DOHH2 (cell line): ENCODE data around the gene BTBD2.

Experiments
- H3F3A ChIP-seq: fragments of 200-600 bp; sonication (generic), shearing (Covaris generic); 2 replicates; pipeline ENCODE4 v1.6.0; 2016; ENCODE audit warnings: antibody characterized with exemption, mild to moderate bottlenecking; ENCODE audit not compliant: control insufficient read depth, insufficient read depth
- H3K27ac ChIP-seq: fragments of 200-600 bp; sonication (generic); 2 replicates; pipeline ENCODE4 v1.5.1; 2014; ENCODE audit warnings: low read depth, mild to moderate bottlenecking, low read length, moderate library complexity
- H3K27me3 ChIP-seq: fragments of 200-600 bp; sonication (generic); 2 replicates; pipeline ENCODE4 v1.6.1; 2014; ENCODE audit warnings: mild to moderate bottlenecking, low read length, mixed read lengths; ENCODE audit not compliant: control insufficient read depth
- H3K36me3 ChIP-seq: fragments of 200-600 bp; sonication (generic); 2 replicates; pipeline ENCODE4 v1.6.1; 2014; ENCODE audit warnings: mild to moderate bottlenecking, low read length, moderate library complexity, mixed read lengths; ENCODE audit not compliant: control insufficient read depth
- H3K4me1 ChIP-seq: fragments of 200-600 bp; sonication (generic); 2 replicates; pipeline ENCODE4 v1.6.1; 2014; ENCODE audit warnings: mild to moderate bottlenecking, low read length, mixed read lengths; ENCODE audit not compliant: control insufficient read depth
- H3K4me2 ChIP-seq: fragments of 200-600 bp; sonication (generic); 2 replicates; pipeline ENCODE4 v1.6.0; 2014; ENCODE audit warnings: mild to moderate bottlenecking, low read length, moderate library complexity
- H3K4me3 ChIP-seq: fragments of 200-600 bp; sonication (generic); 2 replicates; pipeline ENCODE4 v1.5.1; 2014; ENCODE audit warnings: mild to moderate bottlenecking, low read length, mixed read lengths
- H3K79me2 ChIP-seq: fragments of 200-600 bp; sonication (generic); 2 replicates; pipeline ENCODE4 v1.6.1; 2014; ENCODE audit warnings: mild to moderate bottlenecking, low read length, mixed read lengths; ENCODE audit not compliant: control insufficient read depth
- H3K9me2 ChIP-seq: fragments of 200-600 bp; sonication (generic); replicated peaks from 2 replicates; pipeline ENCODE4 v1.6.1; 2014; ENCODE audit warnings: mild to moderate bottlenecking, low read length, mixed read lengths; ENCODE audit not compliant: control insufficient read depth
- H3K9me3 ChIP-seq: fragments of 200-600 bp; sonication (generic); 2 replicates; pipeline ENCODE4 v1.6.1; 2014; ENCODE audit warnings: antibody characterized with exemption, low read length, mixed read lengths; ENCODE audit not compliant: control insufficient read depth, insufficient read depth
- H4K20me1 ChIP-seq: fragments of 200-600 bp; sonication (generic); 2 replicates; pipeline ENCODE4 v1.6.0; 2014; ENCODE audit warnings: low read depth, mild to moderate bottlenecking, antibody characterized with exemption, low read length, moderate library complexity; ENCODE audit not compliant: control insufficient read depth, insufficient read depth
- EZH2phosphoT487 ChIP-seq: fragments of 200-600 bp; sonication (generic); IDR thresholded peaks from 2 replicates; pipeline ENCODE4 v1.6.1; 2017; ENCODE audit warnings: borderline replicate concordance, mild to moderate bottlenecking, antibody characterized with exemption, low read length, moderate library complexity, mixed read lengths
- TF ChIP-seq, protein P1 (sequence below): fragments of 200-600 bp; sonication (generic); IDR thresholded peaks from one replicate; pipeline ENCODE4 v1.5.1; 2014; ENCODE audit warnings: antibody characterized with exemption, mild to moderate bottlenecking, low read depth, low read length; ENCODE audit not compliant: poor library complexity, severe bottlenecking

The BTBD2 gene

DNA sequence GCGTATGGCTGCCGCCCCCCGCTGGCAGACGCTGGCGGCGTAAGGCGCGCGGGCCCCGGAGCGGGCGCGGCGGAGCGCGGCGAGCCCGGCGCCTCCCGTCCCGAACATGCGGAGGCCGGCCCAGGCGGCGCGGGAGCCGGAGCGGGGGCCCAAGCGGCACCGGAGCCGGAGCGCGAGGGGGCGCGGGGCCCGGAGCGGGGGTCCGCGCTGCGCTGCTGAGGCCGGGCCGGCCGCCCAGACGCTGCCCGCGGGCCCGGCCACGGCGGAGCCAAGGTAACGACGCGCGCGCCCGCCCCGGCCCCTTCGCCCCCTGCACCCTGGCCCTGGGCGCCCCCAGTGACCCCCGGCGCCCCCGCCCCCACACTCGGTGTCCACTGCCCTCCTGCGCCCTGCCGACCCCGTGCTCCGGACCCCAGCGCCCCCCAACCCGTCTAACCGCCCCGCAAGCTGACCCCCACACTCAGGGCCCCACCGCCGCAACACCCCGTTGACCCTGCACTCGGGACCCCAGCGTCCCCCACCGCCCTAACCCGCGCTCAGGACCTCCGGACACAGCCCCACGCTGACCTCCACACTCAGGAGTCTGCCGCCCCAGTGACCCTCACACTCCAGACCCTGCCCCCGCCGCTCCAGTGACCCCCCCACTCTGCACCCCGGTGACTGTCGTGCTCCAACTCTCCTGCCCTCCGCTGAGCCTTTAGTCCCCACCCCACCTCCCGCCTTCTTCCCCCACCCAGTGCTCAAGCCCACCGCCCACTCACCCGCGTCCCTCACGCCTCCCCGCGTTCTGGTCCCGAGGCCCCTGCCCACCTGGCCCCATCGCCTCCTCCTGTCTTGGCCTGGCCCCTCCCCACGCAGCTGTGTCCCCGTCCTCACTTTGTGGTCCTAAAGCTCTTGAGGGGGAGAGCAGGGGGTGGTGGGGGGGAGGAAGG is 74.1 kb downstream of the BTBD2 start, which contains the start of gene CSNK1G2:
CSNK1G2 (plus strand) TSS at position 27 of the 932 bp plus-strand sequence. CDS start 28,601 bp downstream, outside the sequence.
- peaks cover 13% of the 10 kb centered on the region for H3F3A ChIP-seq
- no peaks in the 10 kb centered on the region for H3K27me3 ChIP-seq
- H3K79me2 ChIP-seq, result peaks cover 49% of the 10 kb centered on the region
- H3K4me1 ChIP-seq, result peaks cover 26% of the 10 kb centered on the region
- peaks cover 23% of the 10 kb centered on the region; the same call in 1 of the 2 replicates for H4K20me1 ChIP-seq
- H3K9me2 ChIP-seq, result no peaks in the 10 kb centered on the region
- H3K36me3 ChIP-seq, result peaks cover 8% of the 10 kb centered on the region
- H3K4me2 ChIP-seq, result peak within 1 kb of the TSS; percentile 95
- no peaks in the 10 kb centered on the region for H3K9me3 ChIP-seq
- peak within 1 kb of the TSS; percentile 99 for H3K4me3 ChIP-seq
- TF ChIP-seq EZH2phosphoT487, result no peak
- TF ChIP-seq, protein P1, sequence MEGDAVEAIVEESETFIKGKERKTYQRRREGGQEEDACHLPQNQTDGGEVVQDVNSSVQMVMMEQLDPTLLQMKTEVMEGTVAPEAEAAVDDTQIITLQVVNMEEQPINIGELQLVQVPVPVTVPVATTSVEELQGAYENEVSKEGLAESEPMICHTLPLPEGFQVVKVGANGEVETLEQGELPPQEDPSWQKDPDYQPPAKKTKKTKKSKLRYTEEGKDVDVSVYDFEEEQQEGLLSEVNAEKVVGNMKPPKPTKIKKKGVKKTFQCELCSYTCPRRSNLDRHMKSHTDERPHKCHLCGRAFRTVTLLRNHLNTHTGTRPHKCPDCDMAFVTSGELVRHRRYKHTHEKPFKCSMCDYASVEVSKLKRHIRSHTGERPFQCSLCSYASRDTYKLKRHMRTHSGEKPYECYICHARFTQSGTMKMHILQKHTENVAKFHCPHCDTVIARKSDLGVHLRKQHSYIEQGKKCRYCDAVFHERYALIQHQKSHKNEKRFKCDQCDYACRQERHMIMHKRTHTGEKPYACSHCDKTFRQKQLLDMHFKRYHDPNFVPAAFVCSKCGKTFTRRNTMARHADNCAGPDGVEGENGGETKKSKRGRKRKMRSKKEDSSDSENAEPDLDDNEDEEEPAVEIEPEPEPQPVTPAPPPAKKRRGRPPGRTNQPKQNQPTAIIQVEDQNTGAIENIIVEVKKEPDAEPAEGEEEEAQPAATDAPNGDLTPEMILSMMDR, result no peak
- H3K27ac ChIP-seq, result peak within 1 kb of the TSS; percentile 81

DNA sequence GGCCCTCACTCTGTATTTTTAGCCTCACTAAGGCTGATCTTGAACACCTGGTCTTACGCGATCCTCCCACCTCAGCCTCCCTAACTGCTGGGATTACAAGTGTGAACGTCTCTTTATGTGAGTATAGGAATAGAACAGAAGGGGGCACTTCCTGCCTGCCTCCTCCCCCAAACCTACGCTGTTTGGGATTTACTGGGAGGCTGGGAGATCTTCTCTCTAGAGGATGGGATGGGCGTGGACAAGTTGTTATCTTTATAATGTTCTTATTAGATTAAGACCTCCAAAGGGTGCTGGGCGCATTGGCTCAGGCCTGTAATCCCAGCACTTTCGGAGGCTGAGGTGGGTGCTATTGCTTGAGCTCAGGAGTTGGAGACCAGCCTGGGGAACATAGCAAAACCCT is 77.4 kb downstream of the BTBD2 start:
- Histone ChIP-seq H3K27me3 (no peaks in the 10 kb centered on the region), H3K4me1 (peaks cover 29% of the 10 kb centered on the region), H3K27ac (no peak overlapping the region), H4K20me1 (peaks cover 3% of the 10 kb centered on the region; the same call in 1 of the 2 replicates), H3K9me2 (no peaks in the 10 kb centered on the region), H3K9me3 (peaks cover 9% of the 10 kb centered on the region; the same call in 1 of the 2 replicates), H3K4me2 (no peak overlapping the region), H3K79me2 (peaks cover 19% of the 10 kb centered on the region), H3K4me3 (no peak overlapping the region), H3K36me3 (peaks cover 8% of the 10 kb centered on the region), H3F3A (peaks cover 13% of the 10 kb centered on the region)
- TF ChIP-seq, protein P1, result no peak
- no peak for TF ChIP-seq EZH2phosphoT487

- peaks cover 5% of the 10 kb centered on the region for H3F3A ChIP-seq
- H3K9me2 ChIP-seq, result no peaks in the 10 kb centered on the region
- H3K36me3 ChIP-seq, result peaks cover 6% of the 10 kb centered on the region
Measured at GRCh38 chr19:1936916-1937610, 78.5 kb downstream of the BTBD2 start.

More at GRCh38 chr19:1936916-1937610, 78.5 kb downstream of the BTBD2 start:
- peaks cover 8% of the 10 kb centered on the region for H3K79me2 ChIP-seq
- H3K4me1 ChIP-seq, result peaks cover 31% of the 10 kb centered on the region
- H4K20me1 ChIP-seq, result no peaks in the 10 kb centered on the region
- H3K27me3 ChIP-seq, result no peaks in the 10 kb centered on the region
- no peak overlapping the region for H3K4me2 ChIP-seq
- H3K27ac ChIP-seq, result no peak overlapping the region
- no peak overlapping the region for H3K4me3 ChIP-seq
- TF ChIP-seq, protein P1, result no peak
- TF ChIP-seq EZH2phosphoT487, result no peak
- H3K9me3 ChIP-seq, result peaks cover 9% of the 10 kb centered on the region; the same call in 1 of the 2 replicates
